ENCODE results near the gene PRG3.
"Not testable (repeated sequence)": the region's sequence is repeated elsewhere in the genome, so short reads cannot be mapped to it uniquely, and the experiment has no call there.

PRG3 gene

DNA sequence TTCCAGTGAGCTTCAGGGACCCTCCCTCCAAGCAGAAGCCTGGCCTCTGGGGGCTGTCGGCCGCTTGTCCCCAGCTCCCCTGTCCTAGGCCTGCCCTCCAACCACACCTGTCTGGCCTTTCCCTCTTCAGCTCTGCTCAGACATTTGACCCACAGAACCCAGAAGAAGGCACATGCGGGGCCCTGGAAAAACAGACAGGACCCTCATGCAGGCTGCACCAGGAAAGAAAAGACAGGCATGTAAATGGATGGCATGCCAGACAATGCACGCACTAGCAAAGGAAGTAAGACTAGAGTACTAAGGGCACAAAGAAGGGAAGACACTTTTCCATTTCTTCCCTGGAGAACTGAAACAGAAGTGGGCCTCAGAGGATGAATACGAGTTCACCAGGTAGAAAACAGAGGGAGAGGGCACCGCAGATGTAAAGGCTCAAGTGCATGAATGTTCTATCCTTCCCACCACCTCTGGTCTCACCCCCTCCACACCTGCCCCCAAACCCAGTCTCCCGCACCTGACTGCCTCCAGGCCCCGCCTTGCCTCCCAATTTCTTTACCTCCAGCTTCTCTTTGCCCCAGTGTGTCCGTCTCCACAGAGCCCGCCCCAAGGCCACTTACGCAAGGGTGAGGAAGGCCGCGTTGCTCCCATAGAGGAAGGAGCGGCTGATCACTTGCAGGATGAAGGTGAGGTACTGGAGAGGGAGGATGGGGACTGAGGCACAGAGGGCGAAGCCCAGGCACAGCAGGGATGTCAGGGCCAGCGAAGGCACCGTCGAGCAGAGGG, 28.6 kb upstream of the PRG3 start:
- DNase-seq (ENCODE audit: insufficient read length, low spot score) (no peak), FAIRE-seq (no peak)

DNA sequence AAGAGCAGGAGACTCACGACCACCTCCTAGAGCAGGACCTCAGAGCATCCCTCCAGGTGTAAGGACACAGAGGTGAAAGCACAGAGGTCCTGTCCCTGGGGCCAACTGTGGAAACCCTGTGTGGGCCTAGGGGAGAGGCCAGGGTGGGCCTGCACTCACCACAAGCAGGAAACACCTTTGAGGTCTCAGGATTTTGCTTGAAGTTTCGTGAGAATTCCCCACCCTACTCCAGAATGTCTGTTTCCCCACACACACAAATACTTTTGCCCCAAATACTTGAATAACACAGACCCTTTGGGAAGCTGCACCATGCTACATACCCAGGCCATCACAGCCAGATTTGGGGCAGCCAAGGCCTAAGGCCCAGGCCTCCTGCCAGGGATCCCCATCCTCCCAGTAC, 27.8 kb upstream of the PRG3 start:
- FAIRE-seq (no peak), DNase-seq (ENCODE audit: insufficient read length, low spot score) (no peak)

DNA sequence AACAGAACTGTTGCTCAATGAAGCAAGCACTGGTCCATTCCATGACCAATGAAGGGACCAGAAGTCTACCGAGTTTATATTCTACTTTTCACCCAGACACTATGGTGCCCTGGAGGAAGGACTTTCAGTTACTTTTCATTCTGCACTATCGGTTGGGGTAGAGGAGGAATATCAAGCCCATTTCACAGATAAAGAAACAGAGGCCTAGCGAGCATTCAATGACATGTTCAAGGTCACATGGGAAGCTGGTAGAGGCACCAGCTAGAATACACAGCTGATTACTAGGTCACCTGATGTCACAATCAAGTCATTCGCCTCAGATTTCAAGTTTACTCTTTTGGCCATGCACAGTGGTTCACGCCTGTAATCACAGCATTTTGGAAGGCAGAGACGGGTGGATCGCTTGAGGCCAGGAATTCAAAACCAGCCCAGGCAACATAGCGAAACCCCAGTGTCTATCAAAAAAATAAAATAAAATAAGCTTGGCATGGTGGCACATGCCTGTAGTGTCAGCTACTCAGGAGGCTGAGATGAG, 27.1 kb upstream of the PRG3 start:
- DNase-seq (ENCODE audit: insufficient read length, low spot score) (no peak), FAIRE-seq (no peak)

DNA sequence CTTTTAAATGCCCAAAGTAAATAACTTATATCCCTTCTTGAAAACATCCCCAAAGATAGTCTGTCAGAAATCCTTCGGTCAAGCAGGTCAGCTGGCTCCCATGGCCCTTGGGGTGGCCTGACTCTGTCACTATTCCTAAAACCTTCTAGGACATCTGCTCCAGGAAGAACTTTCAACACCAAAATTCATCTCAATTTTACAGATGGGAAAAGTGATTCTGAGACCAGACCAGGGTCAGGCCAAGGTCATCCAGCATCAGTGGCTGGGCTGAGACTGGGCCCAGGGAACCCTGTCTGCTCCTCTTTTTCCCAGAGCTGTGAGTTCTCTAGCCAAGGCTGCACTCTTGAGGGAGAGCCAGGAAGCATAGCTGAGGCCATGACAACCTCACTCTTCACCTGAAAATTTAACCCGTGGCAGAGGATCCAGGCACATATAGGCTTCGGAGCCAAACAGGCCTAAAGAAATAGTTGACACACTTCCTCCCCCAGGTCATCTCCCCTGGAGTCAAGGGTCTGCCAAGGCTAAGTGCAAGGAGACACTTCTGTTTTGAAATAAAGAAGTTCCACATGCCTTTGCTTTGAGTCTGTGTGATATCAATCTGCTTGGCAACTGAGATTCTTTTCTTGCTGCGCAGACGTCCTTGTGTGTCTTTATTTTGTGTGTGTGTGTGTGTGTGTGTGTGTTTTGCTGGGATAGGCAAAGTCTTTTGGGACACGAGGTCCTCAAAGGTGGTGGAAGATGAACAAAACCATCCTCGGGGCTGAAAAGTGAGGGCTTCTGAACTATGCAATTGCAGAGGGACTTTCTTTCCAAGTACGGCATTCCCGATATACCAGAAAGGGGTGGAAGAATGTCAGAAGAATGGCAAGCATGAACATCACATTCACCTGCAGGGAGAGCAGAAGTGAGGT, 26.3 kb upstream of the PRG3 start:
- DNase-seq (ENCODE audit: insufficient read length, low spot score) (no peak), FAIRE-seq (no peak)

DNA sequence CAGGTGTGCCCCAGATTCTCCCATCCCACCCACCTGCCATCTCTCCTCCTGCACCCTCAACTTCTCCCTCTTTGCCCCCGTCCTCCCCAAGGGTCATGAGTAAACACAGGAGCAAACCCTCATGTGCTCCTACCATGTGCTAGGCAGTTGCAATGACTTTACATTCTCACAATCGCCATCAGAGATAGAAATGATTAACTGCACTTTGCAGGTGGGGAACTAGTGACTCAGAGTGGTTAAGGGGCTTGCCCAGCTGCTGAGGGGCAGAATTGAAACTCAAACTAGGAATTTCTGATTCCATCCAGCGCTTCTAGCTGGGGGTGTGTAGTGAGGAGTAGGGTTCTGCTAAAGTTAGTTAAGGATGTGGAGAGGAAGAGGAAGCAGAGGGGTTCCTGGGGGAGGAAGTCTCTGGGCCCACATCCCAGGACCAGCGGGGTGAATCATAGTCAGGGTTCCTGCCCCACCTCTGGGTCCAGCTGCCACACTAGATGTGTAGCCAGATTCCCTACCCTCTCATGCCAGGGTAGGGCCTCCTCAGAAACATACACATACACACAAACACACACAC, 25.5 kb upstream of the PRG3 start:
- DNase-seq (ENCODE audit: insufficient read length, low spot score) = no peak
- FAIRE-seq = no peak

DNA sequence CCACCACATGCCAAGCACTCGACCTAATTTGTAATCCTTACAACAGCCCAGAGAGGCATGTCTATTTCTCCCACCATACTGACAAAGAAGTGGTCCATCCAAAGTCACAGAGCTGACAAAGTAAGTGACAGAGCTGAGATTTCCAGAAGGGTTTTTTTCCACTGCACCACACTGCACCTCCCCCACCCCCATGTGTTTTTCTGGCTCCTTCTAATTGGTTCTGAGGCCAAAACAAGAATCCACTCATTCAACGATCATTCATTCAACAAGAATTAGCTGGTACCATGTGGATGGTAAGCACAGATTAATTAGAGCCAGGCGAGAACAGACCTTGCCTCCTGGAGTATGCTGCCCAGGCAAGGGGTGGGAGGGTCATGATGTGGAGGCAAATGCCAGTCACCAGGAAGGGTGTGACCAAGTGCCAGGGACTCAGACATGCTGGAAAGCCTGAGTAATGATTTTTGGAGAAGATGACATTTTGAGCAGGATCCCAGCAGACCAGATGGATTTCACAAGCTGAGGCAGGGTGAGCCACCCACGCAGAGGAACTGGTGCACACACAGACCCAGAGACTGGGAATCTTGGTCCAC, 24.4 kb upstream of the PRG3 start:
- no peak for DNase-seq (ENCODE audit: insufficient read length, low spot score)
- FAIRE-seq = no peak

DNA sequence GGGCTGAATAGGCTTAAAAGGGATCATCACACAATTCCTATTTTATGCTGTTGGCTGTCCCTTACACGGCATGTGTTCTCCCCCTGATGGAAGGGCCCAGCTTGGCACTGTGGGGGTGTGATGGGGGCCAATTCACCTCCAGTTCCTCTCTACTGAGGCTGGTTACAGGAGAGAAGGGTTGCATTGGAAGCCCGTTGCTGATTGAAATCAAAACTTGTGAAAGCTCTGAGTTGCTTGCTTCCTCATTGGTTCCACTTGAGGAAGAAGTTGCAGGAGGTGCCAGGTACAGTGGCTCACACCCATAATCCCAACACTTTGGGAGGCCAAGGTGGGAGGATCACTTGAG, 22.8 kb upstream of the PRG3 start:
- DNase-seq (ENCODE audit: insufficient read length, low spot score) (no peak), FAIRE-seq (no peak)

DNA sequence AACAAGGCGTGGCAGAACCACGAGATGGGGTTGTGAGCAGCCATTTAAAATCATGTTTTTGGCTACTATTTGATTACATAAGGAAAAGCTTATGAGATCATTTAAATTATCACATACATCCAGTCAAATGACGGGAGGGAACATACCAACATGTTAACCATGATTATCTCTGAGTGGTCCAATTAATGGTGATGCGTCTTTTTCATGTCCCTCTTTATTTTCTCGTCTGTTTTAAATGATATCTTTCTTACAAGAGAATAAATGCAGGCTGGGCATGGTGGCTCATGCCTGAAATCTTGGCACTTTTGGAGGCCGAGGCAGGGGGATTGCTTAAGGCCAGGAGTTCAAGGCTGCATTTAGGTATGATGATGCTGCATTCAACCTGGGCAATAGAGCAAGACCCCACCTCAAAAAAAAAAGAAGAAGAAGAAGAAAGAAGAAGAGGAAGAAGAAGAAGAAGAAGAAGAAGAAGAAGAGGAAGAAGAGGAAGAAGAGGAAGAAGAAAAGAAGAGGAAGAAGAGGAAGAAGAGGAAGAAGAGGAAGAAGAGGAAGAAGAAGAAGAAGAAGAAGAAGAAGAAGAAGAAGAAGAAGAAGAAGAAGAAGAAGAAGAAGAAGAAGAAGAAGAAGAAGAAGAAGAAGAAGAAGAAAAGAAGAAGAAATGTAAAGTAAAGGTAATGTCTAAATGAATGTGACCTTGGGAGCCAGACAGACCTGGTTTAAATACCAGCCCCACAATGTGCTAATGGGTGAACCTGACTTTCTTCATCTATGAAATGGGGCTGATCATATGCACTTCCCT, 22.3 kb upstream of the PRG3 start:
- FAIRE-seq; DNase-seq (ENCODE audit: insufficient read length, low spot score): not testable (repeated sequence)

DNA sequence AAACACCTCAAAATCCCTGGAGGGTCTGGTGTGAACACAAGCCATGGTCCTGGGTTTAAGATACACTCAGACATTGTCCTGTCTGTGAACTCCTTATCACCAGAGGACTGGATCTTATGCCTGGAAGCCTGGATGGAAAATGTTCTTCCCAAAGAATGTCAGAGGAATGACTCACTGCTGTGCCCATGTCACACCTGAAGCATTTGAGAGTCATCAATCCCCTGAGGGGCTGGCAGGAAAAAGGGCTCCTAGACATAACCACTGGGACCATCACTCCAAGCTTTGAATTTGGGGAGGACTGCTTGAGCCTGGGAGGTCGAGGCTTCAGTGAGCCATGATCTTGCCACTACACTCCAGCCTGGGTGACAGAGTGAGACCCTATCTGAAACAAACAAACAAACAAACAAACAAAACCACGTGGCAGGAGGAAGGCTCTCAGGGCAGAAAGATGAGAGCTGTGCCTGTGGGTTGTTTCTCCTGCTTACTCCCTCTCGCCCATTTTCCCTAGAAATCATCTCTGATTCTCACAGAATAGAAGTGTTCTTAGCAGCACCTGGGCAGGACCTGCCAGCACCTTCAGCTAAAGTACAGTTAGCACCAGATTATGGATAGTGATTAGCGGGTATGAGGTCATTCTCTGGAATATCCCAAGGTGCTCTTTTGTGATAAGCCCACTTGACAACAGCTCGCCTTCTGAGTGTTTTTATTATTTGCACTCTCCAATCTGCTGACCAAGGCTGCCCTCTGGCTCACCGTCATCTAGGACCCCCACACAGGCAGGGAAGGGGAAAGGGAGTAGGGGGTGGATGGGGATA, 21.4 kb upstream of the PRG3 start:
- FAIRE-seq = no peak
- DNase-seq (ENCODE audit: insufficient read length, low spot score) = peak; percentile 17

DNA sequence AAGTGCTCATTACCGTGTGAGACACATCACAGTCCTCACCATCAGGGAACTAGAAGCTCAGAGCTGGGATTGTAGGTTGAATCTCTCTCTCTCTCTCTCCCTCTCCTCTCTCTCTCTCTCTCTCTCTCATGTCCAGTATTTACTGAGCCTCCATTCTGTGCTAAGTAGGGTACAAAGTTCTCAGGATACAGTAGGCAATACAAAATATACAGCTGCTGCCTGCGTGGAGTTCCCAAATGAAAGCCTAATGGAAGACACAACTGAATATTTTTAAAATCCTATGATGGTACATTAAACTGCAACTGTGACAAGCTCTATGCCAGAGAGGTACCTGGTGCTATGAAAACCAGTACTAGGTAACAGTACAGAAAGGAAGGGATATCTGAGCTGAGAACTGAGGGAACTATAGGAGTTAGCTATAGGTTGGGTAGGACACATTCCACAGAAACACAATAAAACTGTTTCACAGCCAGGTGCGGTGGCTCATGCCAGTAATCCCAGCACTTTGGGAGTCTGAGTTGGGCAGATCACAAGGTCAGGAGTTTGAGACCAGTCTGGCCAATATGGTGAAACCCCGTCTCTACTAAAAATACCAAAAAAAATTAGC, 19.1 kb upstream of the PRG3 start:
- FAIRE-seq = no peak

DNA sequence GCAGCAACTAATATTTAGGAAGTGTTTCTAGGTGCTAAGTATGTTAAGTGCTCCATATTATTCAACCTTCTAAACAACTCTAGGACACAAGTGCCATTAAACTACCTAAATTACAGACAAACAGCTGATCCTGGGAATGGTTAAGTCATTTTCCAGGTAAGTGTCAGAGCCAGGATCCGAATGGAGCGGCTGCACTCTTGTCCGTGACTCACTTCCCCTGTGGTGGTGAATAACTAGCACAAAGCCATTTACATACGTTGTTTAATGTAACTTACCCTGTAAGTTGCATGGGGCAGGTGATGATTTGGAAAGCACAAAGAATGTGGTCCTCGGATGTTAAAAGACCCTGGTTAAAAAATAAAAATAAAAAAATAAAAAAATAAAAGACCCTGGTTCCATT, 18.3 kb upstream of the PRG3 start:
- DNase-seq (ENCODE audit: insufficient read length, low spot score) (no peak), FAIRE-seq (no peak)

More for the DNA sequence above, 19.1 kb upstream of the PRG3 start:
- DNase-seq (ENCODE audit: insufficient read length, low spot score) = no peak

DNA sequence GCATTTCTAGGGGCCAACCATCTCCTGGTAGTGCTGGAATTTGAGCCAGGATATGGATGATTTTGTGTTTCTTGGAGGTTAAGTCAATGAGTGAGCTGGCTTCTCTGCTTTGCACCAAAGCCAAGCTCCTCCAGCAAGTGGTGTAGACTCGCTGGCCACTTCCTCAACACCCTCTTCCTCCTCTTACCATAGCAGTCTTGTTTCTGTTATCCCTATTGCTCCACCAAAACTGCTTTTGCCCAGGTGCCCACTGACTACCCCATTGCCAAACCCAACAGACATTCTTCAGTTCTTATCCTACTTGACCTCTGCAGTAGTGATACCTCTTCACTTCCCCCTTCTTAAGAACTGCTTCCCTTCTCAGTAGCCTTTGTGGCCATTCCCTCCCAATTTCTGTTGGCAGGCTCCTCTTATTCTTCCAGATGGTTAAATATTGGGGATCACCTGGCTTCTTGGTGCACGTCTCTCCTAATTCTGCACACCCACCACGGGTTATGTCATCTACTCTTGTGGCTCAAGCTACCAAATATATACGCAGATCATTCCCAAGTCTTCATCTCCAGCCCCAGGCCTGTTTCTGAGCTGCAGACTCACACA, 16.5 kb upstream of the PRG3 start:
- no peak for FAIRE-seq

DNA sequence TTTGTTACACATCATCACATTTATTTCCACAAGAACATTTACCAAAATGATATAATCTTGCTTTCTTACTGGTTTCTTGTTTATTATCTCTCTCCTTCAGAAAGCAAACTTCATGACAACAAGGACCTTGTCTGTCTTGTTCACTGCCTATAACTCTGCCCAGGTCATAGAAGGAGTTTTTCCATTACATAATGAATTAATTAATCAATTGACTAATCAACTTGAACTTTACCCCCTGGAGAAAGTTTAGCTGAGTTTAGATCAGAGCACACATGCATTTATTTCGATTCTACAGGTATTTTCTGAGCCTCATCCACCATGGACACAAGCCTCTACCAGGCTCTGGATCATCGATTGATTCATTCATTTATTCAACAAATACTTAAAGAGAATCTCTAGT, 15.8 kb upstream of the PRG3 start:
- DNase-seq (ENCODE audit: insufficient read length, low spot score) = no peak
- FAIRE-seq = no peak

More for the DNA sequence above, 16.5 kb upstream of the PRG3 start:
- DNase-seq (ENCODE audit: insufficient read length, low spot score) = no peak

DNA sequence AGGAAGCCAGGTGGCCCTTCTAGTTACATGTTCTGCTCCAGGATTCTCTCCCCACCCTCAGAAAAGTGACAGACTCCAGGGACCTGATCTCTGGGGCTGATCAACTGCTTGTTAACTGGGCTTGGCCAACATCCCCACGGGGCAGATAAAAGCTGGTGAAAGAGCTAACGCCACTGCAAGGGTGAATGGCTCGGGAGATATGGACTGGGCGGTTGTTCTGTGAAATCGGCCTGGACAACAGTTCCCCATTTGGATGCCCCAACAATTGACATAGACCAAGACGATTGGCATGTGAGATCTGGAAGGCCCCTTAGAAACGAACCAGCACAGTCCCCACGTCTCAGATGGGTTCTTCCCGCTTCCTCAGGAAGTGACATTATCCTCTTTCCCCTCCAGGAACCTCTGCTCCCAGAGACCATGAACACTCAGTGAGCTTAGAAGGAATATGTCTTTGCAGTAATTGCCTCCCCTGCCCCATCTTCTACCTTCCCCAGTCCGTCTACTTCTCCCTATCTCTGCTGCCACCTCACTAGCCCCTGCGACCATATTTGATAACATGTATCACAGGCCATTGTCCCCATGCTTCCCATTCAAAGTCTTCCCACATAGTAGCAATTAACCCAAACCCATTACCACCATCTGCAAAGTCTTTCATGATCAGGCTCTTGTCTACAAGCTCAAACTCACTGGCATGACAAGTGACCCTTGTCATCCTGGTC, 15.1 kb upstream of the PRG3 start:
- FAIRE-seq = no peak
- DNase-seq (ENCODE audit: insufficient read length, low spot score) = no peak

DNA sequence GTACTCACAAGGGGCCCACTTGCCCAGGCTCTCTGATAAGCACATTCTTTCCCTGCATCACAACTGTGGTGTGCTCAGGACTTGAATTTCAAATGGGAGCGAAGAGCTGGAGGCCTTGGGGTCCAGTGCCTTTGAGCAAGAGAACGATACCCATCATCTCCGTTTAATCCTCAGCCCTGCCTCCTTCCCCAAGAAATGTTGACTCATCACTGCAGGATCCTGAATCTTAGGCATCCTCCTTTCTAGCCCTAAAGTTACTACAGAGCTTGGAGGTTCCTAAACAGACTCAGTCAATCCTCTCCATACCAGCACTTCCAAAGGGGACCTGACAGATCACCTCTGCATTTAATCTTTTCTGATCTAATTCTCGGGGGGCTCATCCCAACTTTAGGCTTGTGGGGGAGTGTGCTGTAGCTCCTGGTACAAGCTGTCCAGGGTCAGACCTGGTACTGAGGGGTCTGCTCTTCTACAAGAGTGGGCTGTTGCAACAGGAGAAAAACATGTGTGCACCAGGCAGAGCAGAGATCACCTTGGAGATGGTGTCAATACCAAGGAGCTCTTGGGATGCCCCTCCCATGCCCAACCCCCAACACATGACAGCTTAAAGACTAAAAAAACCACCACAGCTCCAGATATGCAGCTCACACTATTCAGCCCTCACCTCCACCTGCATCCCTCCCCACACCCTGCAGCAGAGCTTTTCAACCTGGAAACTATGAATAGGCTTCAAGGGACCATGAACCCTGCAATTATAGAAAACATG, 13.4 kb upstream of the PRG3 start:
- no peak for FAIRE-seq

DNA sequence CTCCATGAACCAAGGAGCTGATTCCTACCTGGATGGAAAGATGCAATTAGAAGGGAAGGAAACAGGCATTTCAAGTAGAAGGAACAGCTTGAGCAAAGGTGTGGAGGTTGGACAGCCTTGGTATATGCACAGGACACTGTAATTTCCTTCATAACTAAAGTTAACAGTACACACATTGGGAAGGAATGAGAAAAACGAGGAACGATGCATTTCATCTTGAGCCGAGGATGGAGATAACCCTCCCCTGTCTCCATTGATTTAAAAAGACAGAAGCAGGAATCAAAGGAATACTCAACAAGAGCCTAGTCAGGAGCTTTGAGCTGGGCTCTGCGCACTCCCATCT, 11.8 kb upstream of the PRG3 start:
- FAIRE-seq (no peak), DNase-seq (ENCODE audit: insufficient read length, low spot score) (no peak)

More for the DNA sequence above, 13.4 kb upstream of the PRG3 start:
- DNase-seq (ENCODE audit: insufficient read length, low spot score) = no peak

DNA sequence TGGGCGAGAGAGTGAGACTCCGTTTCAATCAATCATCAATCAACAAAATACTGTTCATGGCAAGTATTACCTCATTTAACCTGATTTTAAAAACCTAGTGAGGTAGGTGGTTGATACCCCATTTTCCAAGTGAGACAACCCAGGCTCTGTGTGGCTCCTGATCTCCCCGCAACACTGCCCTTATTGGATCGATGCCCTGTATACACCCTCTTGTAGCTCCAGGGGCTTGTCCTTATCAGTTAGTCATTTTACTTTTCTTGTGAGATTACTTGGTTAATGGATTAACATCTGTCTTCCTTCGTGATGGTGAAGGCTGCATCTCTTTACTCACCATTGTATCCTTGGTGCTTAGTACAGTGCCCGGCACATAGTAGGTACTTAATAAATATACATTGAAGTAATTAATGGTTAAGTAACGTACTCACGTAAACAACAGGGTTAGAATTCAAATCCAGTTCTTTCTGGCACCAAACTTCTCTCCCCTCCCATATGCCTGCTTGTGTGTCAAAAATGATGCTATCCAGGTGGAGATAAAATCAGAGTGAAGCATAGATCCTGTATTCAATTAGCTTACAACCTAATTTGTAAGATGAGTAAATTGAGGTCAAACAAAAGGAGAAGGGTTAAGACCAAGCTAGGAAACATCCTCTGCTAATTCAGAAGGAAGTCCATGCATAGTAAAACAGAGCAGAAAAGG, 11.3 kb upstream of the PRG3 start:
- no peak for FAIRE-seq

More for the DNA sequence above, 11.3 kb upstream of the PRG3 start:
- no peak for DNase-seq (ENCODE audit: insufficient read length, low spot score)

All from HTR-8/SVneo (cell line).